ENCODE results near the gene INO80D. TPM values are rescaled to one million over a fixed set of nuclear protein-coding genes. Genes with fewer than 3 reads are reported as not detected.

The INO80D gene
- total RNA-seq, 1 experiment from 2014 or later = 14.4 TPM

GRCh38 chr2:205946226-205946625 is 139.7 kb downstream of the INO80D start:
- POLR2A ChIA-PET = no interaction called here

More at GRCh38 chr2:205946226-205946625, 139.7 kb downstream of the INO80D start:
- no peaks in the 10 kb centered on the region for H3K27me3 ChIP-seq (ENCODE audit: insufficient read depth, low read length)
- DNase-seq (ENCODE audit: low read depth, low spot score) = no peak
- no peak overlapping the region for H3K9ac ChIP-seq (ENCODE audit: low read length)
- BruUV-seq (replicated peaks) = no TSS peak
- ATAC-seq = no peak
- H3K9me2 ChIP-seq (ENCODE audit: insufficient read depth) = no peaks in the 10 kb centered on the region
- no peak overlapping the region for H3K4me3 ChIP-seq (replicated peaks in 1 of 2; ENCODE audit: low read depth in 1 of 2, low read length in 2 of 2)
- intact Hi-C loops (cut with micrococcal nuclease) = loop anchor here (5.0 kb wide), 1 partner anchor 169 kb away; no protein-coding TSS in a partner anchor
- no peak overlapping the region for H3K4me2 ChIP-seq (ENCODE audit: low read length)
- ChIA-PET CTCF (no interaction called here), RAD21 (ENCODE audit: low non-redundant PET in 1 of 2, low total read pairs in 2 of 2, uncharacterized antibody in 2 of 2, unreplicated experiment in 2 of 2) (no interaction called here)
- TF ChIP-seq CEBPB (IDR thresholded peaks at IDR 0.05; ENCODE audit: low read depth) = no peak
- no peak for TF ChIP-seq TCF7L2 (IDR thresholded peaks at IDR 0.05; ENCODE audit: borderline replicate concordance, extremely low read depth, insufficient read depth, insufficient read length)
- TF ChIP-seq POLR2A (IDR thresholded peaks at IDR 0.05; ENCODE audit: borderline replicate concordance, extremely low read depth, insufficient read depth, insufficient read length) = no peak
- TF ChIP-seq RAD21 (IDR thresholded peaks at IDR 0.05; ENCODE audit: low read depth) = no peak
- no peak for TF ChIP-seq FOSL1 (IDR thresholded peaks at IDR 0.05; ENCODE audit: low read depth)
- TF ChIP-seq SP1 (IDR thresholded peaks at IDR 0.05; ENCODE audit: low read depth) = no peak
- TF ChIP-seq SRF (IDR thresholded peaks at IDR 0.05; ENCODE audit: low read depth) = no peak
- H3K79me2 ChIP-seq (ENCODE audit: insufficient read depth, low read length) = no peaks in the 10 kb centered on the region
- peaks cover 0 to 17% of the 10 kb centered on the region in 2 experiments; a peak in 2 of 4 replicates for H3K4me1 ChIP-seq (ENCODE audit: control insufficient read depth in 1 of 2, insufficient read depth in 2 of 2, low read length in 2 of 2)
- no peak overlapping the region for H2AFZ ChIP-seq (ENCODE audit: low read depth, low read length, poor library complexity, severe bottlenecking)
- H4K20me1 ChIP-seq (ENCODE audit: insufficient read depth) = no peaks in the 10 kb centered on the region
- H3K27ac ChIP-seq (ENCODE audit: low read depth, low read length) = no peak overlapping the region
- no peaks in the 10 kb centered on the region for H3K36me3 ChIP-seq (ENCODE audit: control insufficient read depth in 1 of 2, insufficient read depth in 2 of 2, low read length in 2 of 2)
- H3K9me3 ChIP-seq (ENCODE audit: control insufficient read depth in 1 of 2, insufficient read depth in 1 of 2, low read depth in 1 of 2, low read length in 2 of 2) = 0 out of 4 replicates have a peak, but pooled peaks cover 0 to 4% of the 10 kb centered on the region in 2 experiments

Other genes starting within 250 kb of the INO80D start
- gene NDUFS1, start 73.3 kb upstream of the INO80D start, total RNA-seq (2021; ENCODE audit: unreplicated experiment) = 86.6 TPM
- gene EEF1B2, start 73.7 kb upstream of the INO80D start, total RNA-seq (2021; ENCODE audit: unreplicated experiment) = 985 TPM
- 9.2 TPM for gene ZDBF2, start 188.5 kb upstream of the INO80D start, total RNA-seq (2021; ENCODE audit: unreplicated experiment)

Measured in HCT116 (cell line).